AG20443 (cell line): Measurements from ENCODE around the gene PIK3C2G.
A peak's percentile ranks its signal among the peaks of the same experiment; 100 is the strongest.
"Not testable (repeated sequence)": the region's sequence is repeated elsewhere in the genome, so short reads cannot be mapped to it uniquely, and the experiment has no call there.

Experiments
- DNase-seq: peaks from one replicate; pipeline ENCODE4 v3.0.0; 2012; ENCODE audit warnings: low spot score, mixed read lengths

The PIK3C2G gene

DNA sequence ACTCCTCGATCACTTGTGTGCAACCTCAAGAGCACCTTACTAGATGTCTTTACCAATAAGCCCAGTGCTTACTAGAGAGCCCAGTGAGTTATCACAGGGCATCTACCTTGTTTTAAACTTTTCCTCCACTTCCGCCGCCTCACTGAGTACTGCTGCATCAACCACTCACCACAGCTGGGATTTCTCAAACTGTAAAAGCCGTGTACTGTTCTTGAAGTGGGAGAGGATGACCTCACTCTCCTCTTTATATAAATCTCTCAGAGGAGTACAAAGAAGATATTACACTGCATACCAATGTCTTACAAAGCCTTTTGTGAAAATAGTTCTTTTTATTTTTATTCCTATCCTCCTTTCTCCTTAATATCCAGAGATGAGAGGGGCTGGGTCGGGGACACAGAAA is 382.4 kb downstream of the PIK3C2G start:
- no peak for DNase-seq

DNA sequence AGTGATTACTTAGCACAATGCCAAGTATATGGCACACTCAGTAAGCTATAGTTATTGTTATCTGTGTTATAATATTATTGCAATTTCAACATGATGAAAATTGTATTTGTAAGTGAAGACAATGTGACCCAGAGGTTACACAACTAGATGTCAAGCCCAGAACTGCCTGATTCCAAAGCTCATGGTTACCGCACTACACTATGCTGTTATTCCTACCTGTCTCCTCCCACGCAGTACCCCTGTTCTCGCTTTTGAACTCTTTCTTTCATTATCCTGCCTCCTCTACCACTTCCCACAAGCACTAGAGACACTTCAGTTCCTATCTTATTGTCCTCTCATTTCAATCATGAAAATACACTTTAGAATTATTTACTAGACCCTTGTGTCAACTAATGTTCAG is 383.2 kb downstream of the PIK3C2G start:
- DNase-seq, result no peak

DNA sequence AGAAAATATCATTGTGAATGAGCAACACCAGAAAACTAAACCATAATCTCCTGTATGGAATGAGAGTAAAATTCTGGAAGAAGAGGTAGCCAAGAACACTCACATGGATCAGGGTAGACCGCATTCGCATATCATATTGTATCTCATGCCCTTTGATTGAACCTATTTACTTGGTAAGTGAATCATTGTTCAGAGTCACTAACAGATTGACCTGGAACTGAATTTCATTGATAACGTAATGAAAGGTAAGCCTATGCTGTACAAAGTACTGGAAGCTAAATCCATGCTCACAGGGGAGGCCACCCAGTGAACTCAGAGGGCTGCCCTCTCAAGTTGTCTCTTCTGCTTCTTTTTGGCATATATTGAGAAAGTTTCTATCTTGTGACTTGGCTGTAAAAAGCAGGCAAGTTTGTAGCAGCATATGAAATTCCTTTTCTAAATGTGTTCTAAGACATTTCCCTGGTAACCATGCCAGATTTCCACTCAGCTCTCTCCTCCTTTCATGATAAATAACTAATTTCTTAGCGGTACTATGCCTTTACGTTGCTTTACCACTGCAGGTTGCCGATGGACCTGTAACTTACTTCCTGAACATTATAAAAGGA is 385.1 kb downstream of the PIK3C2G start:
- no peak for DNase-seq

DNA sequence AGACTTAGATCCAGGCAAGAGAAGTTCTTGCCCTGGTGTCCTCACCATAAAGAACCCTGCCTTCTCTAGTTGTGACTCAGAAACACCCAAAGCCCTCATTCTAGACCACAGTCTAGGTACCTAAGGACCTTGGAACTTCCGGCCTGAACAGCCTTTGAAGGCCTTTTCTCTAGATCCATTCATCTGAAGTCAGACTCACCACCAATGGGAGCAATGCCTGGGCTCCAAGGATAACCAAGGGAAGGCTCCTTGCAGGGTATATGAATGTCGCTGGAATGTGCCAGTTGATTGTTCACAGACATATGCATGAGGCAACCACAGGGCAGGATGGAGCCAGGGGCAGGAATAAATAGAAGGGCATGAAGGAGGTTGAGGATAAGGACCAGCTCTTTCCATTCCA is 390.2 kb downstream of the PIK3C2G start:
- no peak for DNase-seq

DNA sequence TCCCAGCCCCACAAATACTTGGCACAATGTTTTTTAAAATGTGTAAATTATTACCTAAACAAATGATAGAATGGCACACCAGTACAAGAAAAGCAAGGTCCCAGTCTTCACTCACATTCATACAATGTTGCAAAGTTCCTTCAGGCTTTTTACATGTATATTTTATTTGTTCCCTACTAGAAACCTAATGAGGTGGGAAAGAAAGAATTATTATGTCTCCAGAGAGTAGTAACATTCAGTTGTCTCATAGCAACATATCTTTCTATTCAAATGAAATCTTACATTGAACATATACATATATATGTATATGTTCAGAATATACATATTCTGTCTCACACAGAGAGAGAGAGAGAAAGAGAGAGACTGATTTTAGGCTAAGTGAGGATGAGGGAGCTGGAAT is 391.3 kb downstream of the PIK3C2G start:
- no peak for DNase-seq

DNA sequence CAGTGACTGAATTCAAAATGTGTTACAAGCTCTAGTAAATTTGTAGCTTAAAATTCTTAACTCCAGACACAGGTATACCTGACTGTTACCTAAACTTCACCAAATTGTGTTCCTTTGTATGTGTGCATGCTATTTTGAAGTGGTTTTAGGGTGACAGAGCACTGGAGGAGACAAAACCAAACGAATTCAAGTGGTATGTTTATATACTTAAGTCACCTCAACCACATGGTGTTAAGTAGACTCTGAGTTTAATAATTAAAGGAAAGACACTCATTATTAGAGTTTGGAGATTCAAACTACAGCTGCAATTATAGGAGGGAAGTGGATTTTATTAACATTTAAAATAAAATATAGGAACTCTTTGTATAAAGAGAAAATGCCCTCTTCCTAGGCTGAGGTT is 392.1 kb downstream of the PIK3C2G start:
- no peak for DNase-seq

DNA sequence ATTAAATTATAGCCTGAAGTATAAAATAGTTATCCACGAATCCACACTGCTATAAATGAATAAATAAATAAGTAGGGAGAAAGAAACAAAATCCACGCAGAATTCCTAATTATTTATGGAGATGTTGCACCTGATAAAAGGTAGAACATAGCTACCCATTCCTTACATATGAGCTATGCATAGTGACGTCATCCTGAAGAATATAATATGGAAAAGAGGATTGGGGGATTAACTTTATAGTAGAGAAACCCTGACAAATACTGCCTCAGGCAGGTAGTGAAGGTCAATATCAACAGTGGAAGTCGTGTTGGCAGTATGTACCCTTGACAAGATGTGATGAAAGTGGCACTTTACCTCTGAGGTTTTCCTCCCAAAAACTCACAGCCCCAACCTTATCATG is 394.0 kb downstream of the PIK3C2G start:
- DNase-seq, result no peak

DNA sequence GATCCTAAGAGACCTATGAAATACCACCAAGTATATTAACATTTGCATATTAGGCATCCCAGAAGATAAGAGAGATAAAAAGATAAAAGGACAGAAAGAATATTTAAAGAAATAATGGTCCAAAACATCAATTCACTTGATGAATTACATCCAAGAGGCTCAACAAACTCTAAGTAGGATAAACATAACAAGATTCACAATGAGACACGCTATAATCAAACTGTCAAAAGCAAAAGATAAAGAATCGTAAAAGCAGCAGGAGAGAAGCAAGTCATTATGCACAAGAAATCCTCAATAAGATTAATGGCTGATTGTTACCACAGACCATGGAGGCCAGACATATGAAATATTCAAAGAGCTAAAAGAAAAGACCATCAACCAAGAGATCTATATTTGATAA is 396.9 kb downstream of the PIK3C2G start:
- no peak for DNase-seq

DNA sequence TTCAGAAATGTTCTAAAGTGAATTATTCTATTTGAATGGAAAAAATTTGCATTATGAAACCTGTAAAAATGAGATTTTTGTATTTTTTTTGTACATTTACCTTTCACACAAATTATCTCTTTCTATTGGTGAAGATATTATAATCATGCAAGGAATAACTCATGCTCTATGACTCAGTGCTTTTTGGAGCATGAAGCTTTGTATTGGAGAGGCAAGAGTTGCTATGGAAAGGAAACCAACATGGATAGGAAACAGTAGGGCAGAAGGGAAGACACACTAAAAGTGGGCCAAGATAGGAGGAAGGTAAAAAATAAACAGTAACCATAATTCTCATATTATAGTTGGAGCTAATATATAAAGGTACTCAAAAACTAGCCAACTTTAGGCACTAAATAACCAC is 397.5 kb downstream of the PIK3C2G start:
- no peak for DNase-seq

DNA sequence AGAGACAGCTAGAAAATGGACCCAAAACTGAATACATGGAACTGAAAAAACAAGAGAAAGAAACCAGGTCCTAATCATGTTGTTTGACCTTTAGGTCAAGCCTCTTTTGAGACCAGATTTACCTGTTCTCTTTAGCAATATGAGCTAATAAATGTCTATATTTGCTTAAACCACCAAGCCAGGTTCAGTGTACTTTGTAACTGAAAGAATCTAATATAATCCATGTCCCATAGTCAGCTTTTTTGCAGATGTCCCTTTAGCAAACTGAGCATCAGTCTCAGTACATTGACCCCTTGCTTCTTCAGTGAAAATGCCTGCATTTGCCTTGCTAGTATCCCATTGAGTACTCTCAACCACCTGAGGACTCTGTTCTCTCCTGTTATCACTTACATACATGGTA is 414.8 kb downstream of the PIK3C2G start:
- DNase-seq, result no peak

DNA sequence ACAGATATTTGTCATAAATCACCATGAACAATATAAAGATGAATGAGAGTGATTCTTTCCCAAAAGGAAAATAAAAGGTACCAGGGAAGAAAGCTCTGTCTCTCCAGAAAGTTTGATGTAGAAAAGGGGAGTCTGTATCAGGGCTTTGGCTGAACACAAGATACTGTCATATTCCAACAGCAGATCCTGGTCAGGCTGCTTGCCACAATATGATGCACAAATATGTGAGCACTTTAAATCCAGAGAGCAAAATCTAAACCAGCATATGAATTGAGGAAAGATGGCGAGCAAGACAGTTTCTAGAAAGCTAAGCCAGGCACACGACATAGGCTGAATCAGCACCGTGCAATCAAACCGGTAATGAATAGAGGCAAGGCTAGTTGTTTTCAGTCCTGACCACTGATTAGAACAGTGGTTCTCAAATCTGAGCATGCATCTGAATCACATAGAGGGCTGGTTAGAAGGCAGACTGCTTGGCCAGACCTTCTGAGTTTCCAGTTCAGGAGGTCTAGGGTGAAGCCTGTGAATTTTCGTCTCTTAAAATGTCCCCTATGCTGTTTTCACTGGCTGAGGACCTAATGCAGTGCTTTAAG is 415.8 kb downstream of the PIK3C2G start:
- DNase-seq, result peak; percentile 32

DNA sequence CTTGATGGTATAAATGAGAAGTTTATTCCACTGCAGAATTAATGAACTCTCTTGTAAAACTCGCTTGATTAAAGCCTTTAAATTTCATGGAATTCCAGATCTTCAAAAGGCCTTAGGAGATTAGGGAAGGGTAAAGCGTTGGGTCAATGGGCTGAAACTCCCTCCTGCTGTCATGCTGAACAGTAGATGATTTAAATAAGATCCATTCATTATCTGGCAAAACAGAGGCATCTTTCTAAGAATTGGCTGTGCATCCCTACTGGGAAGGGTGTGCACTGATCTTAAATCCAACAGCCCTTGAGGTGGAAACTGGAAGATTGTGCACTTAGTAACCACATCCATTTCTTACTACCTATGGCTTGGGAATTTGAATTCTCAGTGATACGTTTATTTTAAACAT is 420.5 kb downstream of the PIK3C2G start:
- no peak for DNase-seq

DNA sequence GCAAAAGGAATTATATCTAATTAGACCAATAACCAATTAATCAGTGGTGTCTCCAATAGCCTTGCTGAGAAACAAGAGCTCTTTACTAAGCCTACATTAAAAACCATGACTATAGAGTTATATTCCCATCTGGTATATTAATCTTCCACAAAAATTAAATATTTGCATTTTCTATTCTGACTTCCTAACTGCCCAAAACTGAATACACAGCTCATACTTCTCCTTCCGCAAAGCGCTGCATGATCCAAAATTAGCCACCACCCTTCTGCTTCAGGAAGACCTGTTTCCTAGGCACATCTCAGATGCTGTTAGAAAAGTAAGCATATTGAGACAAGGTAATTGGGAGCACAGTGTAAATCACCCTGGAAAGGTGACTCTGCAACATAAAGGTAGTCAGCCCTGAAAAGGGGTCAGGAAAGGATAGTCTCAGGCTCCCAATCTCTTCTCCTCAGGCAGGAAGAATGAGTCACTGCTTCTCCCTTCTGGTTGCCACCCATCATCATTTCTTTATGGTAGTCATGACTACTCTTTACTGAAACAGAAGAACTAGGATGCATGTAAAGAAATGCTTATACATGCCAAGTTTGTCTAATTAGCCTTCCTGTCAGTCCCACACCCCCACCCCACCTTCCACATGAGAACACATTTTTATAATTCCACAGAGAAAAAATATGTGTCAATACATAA is 422.2 kb downstream of the PIK3C2G start:
- peak; percentile 21 for DNase-seq

DNA sequence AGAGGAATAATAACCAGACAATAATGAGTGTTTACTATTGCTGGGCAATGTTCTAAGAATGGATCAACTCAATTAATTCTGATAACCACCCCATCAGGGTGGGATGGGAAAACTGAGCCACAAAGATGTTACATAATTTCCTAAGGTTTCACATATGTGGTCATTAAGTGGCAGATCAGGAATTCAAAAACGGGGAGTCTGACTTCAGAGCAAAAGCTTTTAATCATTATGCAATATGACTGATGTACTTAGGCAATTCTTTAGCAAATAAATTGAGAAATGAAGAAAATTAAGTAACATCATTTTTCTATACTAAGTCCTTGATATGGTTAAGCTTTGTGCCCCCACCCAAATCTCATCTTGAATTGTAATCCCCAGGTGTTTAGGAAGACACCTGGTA is 423.1 kb downstream of the PIK3C2G start:
- DNase-seq, result peak; percentile 9

DNA sequence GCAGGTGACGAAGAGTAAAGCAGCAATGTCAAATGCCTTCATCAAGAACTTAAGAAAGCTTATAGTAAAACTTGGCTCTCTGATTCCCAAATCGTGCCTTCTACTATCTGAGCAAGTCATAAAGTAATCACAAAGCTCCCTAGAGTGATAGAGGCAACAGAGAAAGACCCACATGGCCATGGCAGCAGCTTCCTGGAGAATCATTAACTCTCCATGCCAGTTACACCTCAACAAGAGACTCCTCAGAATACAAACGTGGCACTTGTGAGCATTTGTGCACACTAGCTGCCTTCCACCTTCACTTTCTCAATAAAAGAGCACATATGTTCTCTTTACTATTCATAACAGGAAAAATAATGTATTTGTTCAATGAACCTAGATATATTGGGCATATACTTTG is 428.5 kb downstream of the PIK3C2G start:
- DNase-seq, result no peak

DNA sequence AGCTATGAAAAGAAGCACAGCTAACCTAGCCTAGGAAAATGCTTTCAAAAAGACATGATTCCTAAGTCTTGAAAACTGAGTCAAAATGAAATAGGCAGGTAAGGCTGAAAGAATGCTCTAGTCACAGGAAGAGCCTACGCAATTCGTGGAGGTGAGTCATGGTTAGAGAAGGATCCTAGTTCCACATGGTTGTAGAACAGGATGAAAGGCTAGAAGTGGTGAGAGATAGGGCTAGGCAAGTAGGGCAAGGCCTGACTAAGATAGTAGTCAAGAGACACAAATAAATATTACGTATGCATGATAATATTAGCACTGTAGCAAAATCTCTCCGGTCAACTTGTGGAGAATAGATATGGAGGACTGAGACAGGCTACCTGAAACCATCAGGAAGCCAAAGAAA is 429.3 kb downstream of the PIK3C2G start:
- DNase-seq, result peak; percentile 66

DNA sequence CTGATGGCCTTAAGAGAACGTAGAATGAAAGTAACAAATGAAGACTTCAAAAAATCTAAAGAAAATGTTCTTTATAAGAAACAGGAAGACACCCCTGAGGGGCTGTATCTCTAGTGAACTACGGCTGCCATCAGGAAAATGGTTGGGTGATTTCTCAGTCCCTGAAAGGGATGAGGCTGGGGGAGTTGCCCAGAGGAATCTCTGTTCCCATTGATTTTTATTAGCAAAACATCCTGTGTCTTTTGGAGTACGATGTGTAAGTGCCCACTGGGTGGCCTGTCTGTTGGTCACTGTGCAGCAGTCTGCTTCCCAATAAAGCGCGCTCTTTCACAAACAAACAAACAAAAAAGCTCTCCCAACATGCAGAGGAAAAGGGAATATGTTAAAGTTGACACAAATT is 432.7 kb downstream of the PIK3C2G start:
- not testable (repeated sequence) for DNase-seq

DNA sequence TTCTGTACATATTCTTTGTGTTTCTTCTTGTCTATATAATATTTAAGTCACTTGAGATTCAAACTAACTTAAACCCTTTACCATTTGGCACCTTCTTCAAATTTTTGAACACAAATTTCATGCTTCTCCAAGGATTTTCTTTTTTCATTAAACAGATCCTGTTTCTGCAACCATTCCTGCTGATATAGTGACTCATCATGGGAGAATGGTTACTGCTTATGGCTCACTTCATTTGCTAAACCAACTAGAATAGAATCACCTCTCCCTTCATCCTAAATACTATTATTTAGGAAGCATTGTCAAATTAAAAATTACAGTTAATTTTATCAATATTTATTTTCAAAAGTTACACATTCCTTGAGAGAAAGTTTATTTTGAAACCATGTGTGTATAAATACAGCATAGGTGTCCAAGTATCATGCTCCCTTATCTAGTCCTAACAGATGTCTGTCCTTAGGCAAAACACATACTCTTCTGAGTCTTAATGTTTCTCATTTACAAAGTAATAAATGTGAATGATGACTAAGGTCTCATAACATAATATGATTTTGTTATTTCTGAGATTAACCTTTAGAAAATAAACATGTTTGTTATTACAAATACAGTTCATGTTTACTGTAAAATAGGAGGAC is 435.8 kb downstream of the PIK3C2G start:
- DNase-seq, result peak; percentile 45
